Osteoblast (primary cell): Measurements from ENCODE around the gene COPG2. TPM values are rescaled to one million over a fixed set of nuclear protein-coding genes. Genes with fewer than 3 reads are reported as not detected.

ENCODE experiments used
- DNase-seq: peaks from one replicate; pipeline ENCODE4 v3.0.0; 2011; ENCODE audit warnings: low spot score, mixed read lengths; ENCODE audit not compliant: insufficient read length; ENCODE audit errors: missing footprints
- H2AFZ ChIP-seq: 2 replicates; pipeline ENCODE4 v1.6.0; 2011; ENCODE audit warnings: mild to moderate bottlenecking, low read length
- H3K27ac ChIP-seq: 2 replicates; pipeline ENCODE4 v1.5.1; 2011; ENCODE audit warnings: mild to moderate bottlenecking, low read depth, low read length, moderate library complexity
- H3K27me3 ChIP-seq: 2 replicates; pipeline ENCODE4 v1.6.0; 2012; ENCODE audit warnings: mild to moderate bottlenecking, control low read depth, inconsistent platforms, low read length, moderate library complexity; ENCODE audit not compliant: insufficient read depth
- H3K36me3 ChIP-seq: 2 replicates; pipeline ENCODE4 v1.5.1; 2011; ENCODE audit warnings: mild to moderate bottlenecking, low read length, control low read depth, moderate library complexity; ENCODE audit not compliant: insufficient read depth
- H3K4me1 ChIP-seq: 2 replicates; pipeline ENCODE4 v1.5.1; 2011; ENCODE audit warnings: mild to moderate bottlenecking, low read length, control low read depth, moderate library complexity; ENCODE audit not compliant: insufficient read depth
- H3K4me2 ChIP-seq: 2 replicates; pipeline ENCODE4 v1.6.0; 2011; ENCODE audit warnings: mild to moderate bottlenecking, low read length; ENCODE audit not compliant: insufficient read depth
- H3K4me3 ChIP-seq: fragments of 200-600 bp; sonication (generic); 3 replicates; pipeline ENCODE4 v1.5.1; 2012; ENCODE audit warnings: mild to moderate bottlenecking, low read length, inconsistent platforms; ENCODE audit not compliant: insufficient read depth
- H3K79me2 ChIP-seq: 2 replicates; pipeline ENCODE4 v1.6.0; 2012; ENCODE audit warnings: mild to moderate bottlenecking, low read length, control low read depth, inconsistent platforms; ENCODE audit not compliant: insufficient read depth
- H3K9me3 ChIP-seq: 2 replicates; pipeline ENCODE4 v1.5.1; 2011; ENCODE audit warnings: low read depth, low read length, control low read depth
- H4K20me1 ChIP-seq: 2 replicates; pipeline ENCODE4 v1.6.0; 2012; ENCODE audit warnings: mild to moderate bottlenecking, low read length, control low read depth; ENCODE audit not compliant: insufficient read depth
- CTCF ChIP-seq: IDR thresholded peaks from 2 replicates; pipeline ENCODE4 v1.5.1; 2011; ENCODE audit warnings: mild to moderate bottlenecking, low read depth, low read length, moderate library complexity; ENCODE audit errors: extremely low read depth
- total RNA-seq: library from RNA; depleted of rRNA; stranded (reverse); fragments of >200 nt; gene quantifications from 2 replicates; pipeline ENCODE4 v1.2.3, GENCODE V29; 2012

COPG2 gene
- total RNA-seq, 1 donor, result 59.7 TPM

DNA sequence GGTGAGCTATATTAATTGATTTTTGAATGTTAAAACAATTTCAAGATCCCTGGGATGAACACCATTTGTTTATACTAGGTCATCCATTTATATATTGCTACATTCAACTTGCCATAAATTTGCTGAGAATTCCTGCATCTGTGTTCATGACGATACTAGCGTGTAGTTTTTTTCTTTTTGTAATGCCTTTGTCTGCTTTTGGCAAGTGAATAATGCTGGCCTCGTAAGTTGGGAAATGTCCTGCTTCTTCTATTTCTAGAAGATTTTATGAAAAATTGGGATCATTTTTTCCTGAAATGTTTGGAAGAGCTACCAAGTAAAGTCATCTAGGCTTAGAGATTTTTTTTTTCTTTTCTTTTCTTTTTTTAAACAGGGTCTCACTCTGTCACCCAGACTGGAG lies 189.6 kb downstream of the COPG2 start:
- no peak for DNase-seq
- H2AFZ ChIP-seq, result no peak overlapping the region
- no peak overlapping the region for H3K4me3 ChIP-seq
- peaks cover 3% of the 10 kb centered on the region for H3K27me3 ChIP-seq
- H3K79me2 ChIP-seq, result no peaks in the 10 kb centered on the region
- H4K20me1 ChIP-seq, result no peaks in the 10 kb centered on the region
- peaks cover 17% of the 10 kb centered on the region for H3K4me1 ChIP-seq
- H3K9me3 ChIP-seq, result no peaks in the 10 kb centered on the region
- no peaks in the 10 kb centered on the region for H3K36me3 ChIP-seq
- no peak overlapping the region for H3K27ac ChIP-seq
- H3K4me2 ChIP-seq, result no peak overlapping the region
- TF ChIP-seq CTCF, result no peak

DNA sequence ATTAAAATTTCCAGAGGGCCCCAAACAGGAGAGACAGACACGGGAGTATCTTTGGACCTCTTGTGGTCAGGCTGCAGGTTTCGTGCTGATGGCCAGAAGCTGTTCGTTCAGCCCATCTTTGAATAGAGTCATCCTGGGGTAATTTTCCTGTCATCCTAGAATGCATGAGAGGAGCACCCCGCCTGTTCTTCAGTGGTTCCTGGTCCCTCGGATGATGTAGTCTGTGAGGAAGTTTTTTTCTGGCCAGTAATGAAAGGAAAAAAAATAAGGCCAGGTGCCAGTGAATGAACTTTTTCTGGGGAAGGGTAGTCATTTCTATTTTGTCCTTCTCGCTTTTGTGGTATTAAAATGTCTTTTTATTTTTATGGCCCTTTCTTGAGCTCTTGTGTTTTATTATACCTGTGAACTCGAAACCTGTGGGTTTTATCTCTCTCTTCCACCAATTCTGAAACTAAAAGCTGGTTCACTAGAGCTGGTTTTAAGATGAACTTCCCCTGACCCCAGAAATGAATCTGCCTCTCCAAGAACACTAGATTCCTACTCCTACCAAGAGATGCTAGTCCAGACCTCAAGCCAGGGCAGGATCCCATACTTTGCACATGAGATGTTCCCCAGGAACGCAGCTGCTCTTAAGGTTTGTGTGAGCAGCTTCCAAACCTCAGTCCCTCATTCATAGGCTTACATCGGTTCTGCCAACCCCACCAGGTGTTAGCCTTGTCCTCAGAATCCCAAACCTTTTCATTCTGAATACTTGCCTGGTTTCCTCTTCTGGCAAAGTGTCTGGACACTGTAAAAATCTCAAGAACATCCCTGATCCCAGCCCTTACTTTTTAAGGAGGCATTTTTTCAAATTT lies 192.0 kb downstream of the COPG2 start:
- DNase-seq, result no peak
- H3K4me2 ChIP-seq, result peak overlapping the region; percentile 3

DNA sequence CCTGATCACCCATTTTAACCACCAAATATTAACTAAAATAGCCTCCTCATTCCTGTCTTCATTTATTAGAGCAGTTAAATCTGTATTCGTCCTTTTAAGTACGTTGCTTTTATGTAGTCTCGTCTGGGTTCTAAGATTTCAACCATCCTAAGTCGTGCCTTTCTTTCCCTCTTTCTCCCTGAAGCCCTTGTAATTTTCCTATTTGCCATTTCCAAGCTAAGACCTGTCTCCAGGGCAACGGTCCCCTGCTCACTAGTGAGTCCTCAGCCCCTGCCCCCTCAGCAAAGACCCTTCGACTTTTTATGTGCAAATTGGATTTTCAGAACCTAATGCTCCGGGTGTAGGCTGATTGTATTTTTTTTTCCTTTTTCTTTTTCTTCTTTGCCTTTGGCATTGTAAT lies 192.8 kb downstream of the COPG2 start:
- Histone ChIP-seq H3K79me2 (no peaks in the 10 kb centered on the region), H3K4me2 (no peak overlapping the region), H3K4me1 (peaks cover 7% of the 10 kb centered on the region), H3K27me3 (peaks cover 3% of the 10 kb centered on the region), H3K4me3 (no peak overlapping the region), H2AFZ (no peak overlapping the region), H3K27ac (no peak overlapping the region), H4K20me1 (no peaks in the 10 kb centered on the region), H3K36me3 (no peaks in the 10 kb centered on the region), H3K9me3 (no peaks in the 10 kb centered on the region)
- no peak for TF ChIP-seq CTCF
- DNase-seq, result no peak

More for the DNA sequence above, 192.0 kb downstream of the COPG2 start:
- peaks cover 8% of the 10 kb centered on the region for H3K4me1 ChIP-seq
- H2AFZ ChIP-seq, result no peak overlapping the region
- H4K20me1 ChIP-seq, result no peaks in the 10 kb centered on the region
- H3K4me3 ChIP-seq, result no peak overlapping the region
- no peaks in the 10 kb centered on the region for H3K9me3 ChIP-seq
- TF ChIP-seq CTCF, result no peak
- H3K27me3 ChIP-seq, result peaks cover 3% of the 10 kb centered on the region
- no peaks in the 10 kb centered on the region for H3K79me2 ChIP-seq
- H3K36me3 ChIP-seq, result no peaks in the 10 kb centered on the region
- H3K27ac ChIP-seq, result no peak overlapping the region

- H3K27ac ChIP-seq, result no peak overlapping the region
- no peak overlapping the region for H2AFZ ChIP-seq
- no peaks in the 10 kb centered on the region for H3K79me2 ChIP-seq
- no peak for TF ChIP-seq CTCF
- no peaks in the 10 kb centered on the region for H3K36me3 ChIP-seq
- H3K9me3 ChIP-seq, result no peaks in the 10 kb centered on the region
- no peak overlapping the region for H3K4me3 ChIP-seq
- no peaks in the 10 kb centered on the region for H4K20me1 ChIP-seq
- no peak for DNase-seq
- H3K27me3 ChIP-seq, result peaks cover 6% of the 10 kb centered on the region
- H3K4me1 ChIP-seq, result peaks cover 7% of the 10 kb centered on the region
- H3K4me2 ChIP-seq, result no peak overlapping the region
Measured at GRCh38 chr7:130473876-130474275, 194.7 kb downstream of the COPG2 start.
